HepG2 (cell line): ENCODE results near the gene PLPP3. TPM values are rescaled to one million over a fixed set of nuclear protein-coding genes. Genes with fewer than 3 reads are reported as not detected.

Experiments
- CEBPZ ChIP-seq: IDR thresholded peaks from 2 replicates; pipeline ENCODE4 v1.6.1; 2012; ENCODE audit warnings: low read length, improper control_type of control experiment
- HNF4G ChIP-seq, 2 experiments: sonication (generic) in 1 of 2; formaldehyde crosslinking in 1 of 2; IDR thresholded peaks; 2 replicates each; pipeline versions ENCODE4 v1.4.0 to v1.6.1; 2011 to 2020; ENCODE audit warnings: borderline replicate concordance in 2 of 2, low read depth in 2 of 2, mild to moderate bottlenecking in 2 of 2, low read length in 1 of 2, missing genetic modification reagents in 1 of 2, moderate library complexity in 1 of 2
- KDM3A ChIP-seq: IDR thresholded peaks from 2 replicates; pipeline ENCODE4 v1.6.1; 2018; ENCODE audit warnings: low read depth, missing compliant biosample characterization
- MEIS2 ChIP-seq: sonication (generic); formaldehyde crosslinking; IDR thresholded peaks from 2 replicates; pipeline ENCODE4 v1.9.0; 2021; ENCODE audit warnings: mild to moderate bottlenecking, missing genetic modification reagents
- MIER2 ChIP-seq: IDR thresholded peaks from 2 replicates; pipeline ENCODE4 v1.6.1; 2016; ENCODE audit warnings: missing biosample characterization, missing genetic modification reagents
- MLLT10 ChIP-seq: sonication (generic); formaldehyde crosslinking; IDR thresholded peaks from 2 replicates; pipeline ENCODE4 v1.4.0; 2020; ENCODE audit warnings: missing genetic modification reagents
- NFKB2 ChIP-seq: sonication (generic); formaldehyde crosslinking; IDR thresholded peaks from 2 replicates; pipeline ENCODE4 v1.4.0; 2020; ENCODE audit warnings: missing genetic modification reagents, borderline replicate concordance
- NR2F6 ChIP-seq, 2 experiments: IDR thresholded peaks; 2 replicates each; pipeline ENCODE4 v1.6.1; 2016; ENCODE audit warnings: antibody characterized with exemption in 1 of 2, mild to moderate bottlenecking in 1 of 2
- NR3C1 ChIP-seq: sonication (generic); formaldehyde crosslinking; IDR thresholded peaks from 2 replicates; pipeline ENCODE4 v1.4.0; 2020; ENCODE audit warnings: missing genetic modification reagents
- PHB2 ChIP-seq: fragments of 450-650 bp; IDR thresholded peaks from 2 replicates; pipeline ENCODE4 v1.6.1; 2018; ENCODE audit not compliant: partially characterized antibody
- SRY ChIP-seq: sonication (generic); formaldehyde crosslinking; IDR thresholded peaks from 2 replicates; pipeline ENCODE4 v1.8.0; 2022; ENCODE audit warnings: mild to moderate bottlenecking, missing genetic modification reagents
- STAG1 ChIP-seq: sonication (generic); formaldehyde crosslinking; IDR thresholded peaks from 2 replicates; pipeline ENCODE4 v1.4.0; 2020; ENCODE audit warnings: missing genetic modification reagents
- TAF1 ChIP-seq: sonication (generic); formaldehyde crosslinking; IDR thresholded peaks from 2 replicates; pipeline ENCODE4 v1.4.0; 2020; ENCODE audit warnings: missing genetic modification reagents
- TCF12 ChIP-seq, 2 experiments: fragments of 450-650 bp in 1 of 2; sonication (generic) in 1 of 2; formaldehyde crosslinking in 1 of 2; IDR thresholded peaks; 2 replicates each; pipeline versions ENCODE4 v1.6.1 to v1.8.0; 2017 to 2022; ENCODE audit warnings: antibody characterized with exemption in 1 of 2, mild to moderate bottlenecking in 1 of 2, missing genetic modification reagents in 1 of 2, moderate library complexity in 1 of 2
- THAP8 ChIP-seq: sonication (generic); formaldehyde crosslinking; IDR thresholded peaks from 2 replicates; pipeline ENCODE4 v1.5.1; 2020; ENCODE audit warnings: missing genetic modification reagents, mild to moderate bottlenecking, borderline replicate concordance
- ZFX ChIP-seq: sonication (generic); formaldehyde crosslinking; IDR thresholded peaks from 2 replicates; pipeline ENCODE4 v1.4.0; 2020; ENCODE audit warnings: mild to moderate bottlenecking, low read depth, missing genetic modification reagents, moderate library complexity
- ZKSCAN1 ChIP-seq: fragments of 150-350 bp; IDR thresholded peaks from 2 replicates; pipeline ENCODE4 v1.6.1; 2014; ENCODE audit warnings: low read length
- ZNF382 ChIP-seq: sonication (generic); formaldehyde crosslinking; IDR thresholded peaks from 2 replicates; pipeline ENCODE4 v1.5.0; 2020; ENCODE audit warnings: missing genetic modification reagents, mild to moderate bottlenecking, borderline replicate concordance
- ZNF724P ChIP-seq: sonication (generic); formaldehyde crosslinking; IDR thresholded peaks from 2 replicates; pipeline ENCODE4 v1.8.0; 2022; ENCODE audit warnings: missing genetic modification reagents, borderline replicate concordance
- ZNF737 ChIP-seq: sonication (generic); formaldehyde crosslinking; IDR thresholded peaks from 2 replicates; pipeline ENCODE4 v1.5.0; 2020; ENCODE audit warnings: missing genetic modification reagents, mild to moderate bottlenecking, borderline replicate concordance
- ZNF766 ChIP-seq: sonication (generic); formaldehyde crosslinking; IDR thresholded peaks from 2 replicates; pipeline ENCODE4 v1.5.0; 2020; ENCODE audit warnings: missing genetic modification reagents, borderline replicate concordance
- polyA plus RNA-seq, 8 experiments: library from polyadenylated mRNA; depleted of rRNA in 3 of 8; stranded (reverse) in 7 of 8; unstranded in 1 of 8; fragments of >200 nt; fragmentation: Illumina TruSeq in 4 of 8; extraction: Trizol in 4 of 8; gene quantifications; 2 replicates each; pipeline versions ENCODE4 v1.2.1 to v1.2.3, GENCODE V29; 2011 to 2016; ENCODE audit warnings: low read depth in 4 of 8, missing spikeins in 1 of 8, mixed read lengths in 1 of 8; ENCODE audit not compliant: insufficient read depth in 1 of 8
- total RNA-seq, 5 experiments: library from RNA; depleted of rRNA; stranded (reverse); fragments of >200 nt; fragmentation: Illumina TruSeq; extraction: Trizol; gene quantifications; 2 replicates each; pipeline ENCODE4 v1.2.3, GENCODE V29; 2016; ENCODE audit warnings: low read depth in 1 of 5
- TF ChIP-seq, protein P1 (sequence below): IDR thresholded peaks from 2 replicates; pipeline ENCODE4 v1.6.1; 2016; ENCODE audit warnings: low read depth, control low read depth
- TF ChIP-seq, protein P2 (sequence below): sonication (generic); formaldehyde crosslinking; IDR thresholded peaks from 2 replicates; pipeline ENCODE4 v1.5.0; 2020; ENCODE audit warnings: mild to moderate bottlenecking, missing genetic modification reagents

The PLPP3 gene
- total and polyA plus RNA-seq, 2 of the 13 experiments (the other 11 are each of a cell fraction or from before 2014, with no cell fraction given): 49.7 to 65.8 TPM

- TF ChIP-seq MEIS2: peak; percentile 59; the same call in 1 of the 2 replicates
- TF ChIP-seq TAF1 (CRISPR knock-in tag): no peak
- TF ChIP-seq, protein P1, sequence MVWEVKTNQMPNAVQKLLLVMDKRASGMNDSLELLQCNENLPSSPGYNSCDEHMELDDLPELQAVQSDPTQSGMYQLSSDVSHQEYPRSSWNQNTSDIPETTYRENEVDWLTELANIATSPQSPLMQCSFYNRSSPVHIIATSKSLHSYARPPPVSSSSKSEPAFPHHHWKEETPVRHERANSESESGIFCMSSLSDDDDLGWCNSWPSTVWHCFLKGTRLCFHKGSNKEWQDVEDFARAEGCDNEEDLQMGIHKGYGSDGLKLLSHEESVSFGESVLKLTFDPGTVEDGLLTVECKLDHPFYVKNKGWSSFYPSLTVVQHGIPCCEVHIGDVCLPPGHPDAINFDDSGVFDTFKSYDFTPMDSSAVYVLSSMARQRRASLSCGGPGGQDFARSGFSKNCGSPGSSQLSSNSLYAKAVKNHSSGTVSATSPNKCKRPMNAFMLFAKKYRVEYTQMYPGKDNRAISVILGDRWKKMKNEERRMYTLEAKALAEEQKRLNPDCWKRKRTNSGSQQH (CRISPR knock-in tag): no peak
- TF ChIP-seq MIER2 (CRISPR knock-in tag): 0 out of 2 replicates have a peak, but pooled peaks have one; percentile 18
- TF ChIP-seq TCF12 (IDR thresholded peaks at IDR 0.05): no peak
- TF ChIP-seq TCF12 (CRISPR knock-in tag; IDR thresholded peaks at IDR 0.05): 0 out of 2 replicates have a peak, but pooled peaks have one; percentile 55
- no peak for TF ChIP-seq SRY (CRISPR knock-in tag)
- TF ChIP-seq, protein P2, sequence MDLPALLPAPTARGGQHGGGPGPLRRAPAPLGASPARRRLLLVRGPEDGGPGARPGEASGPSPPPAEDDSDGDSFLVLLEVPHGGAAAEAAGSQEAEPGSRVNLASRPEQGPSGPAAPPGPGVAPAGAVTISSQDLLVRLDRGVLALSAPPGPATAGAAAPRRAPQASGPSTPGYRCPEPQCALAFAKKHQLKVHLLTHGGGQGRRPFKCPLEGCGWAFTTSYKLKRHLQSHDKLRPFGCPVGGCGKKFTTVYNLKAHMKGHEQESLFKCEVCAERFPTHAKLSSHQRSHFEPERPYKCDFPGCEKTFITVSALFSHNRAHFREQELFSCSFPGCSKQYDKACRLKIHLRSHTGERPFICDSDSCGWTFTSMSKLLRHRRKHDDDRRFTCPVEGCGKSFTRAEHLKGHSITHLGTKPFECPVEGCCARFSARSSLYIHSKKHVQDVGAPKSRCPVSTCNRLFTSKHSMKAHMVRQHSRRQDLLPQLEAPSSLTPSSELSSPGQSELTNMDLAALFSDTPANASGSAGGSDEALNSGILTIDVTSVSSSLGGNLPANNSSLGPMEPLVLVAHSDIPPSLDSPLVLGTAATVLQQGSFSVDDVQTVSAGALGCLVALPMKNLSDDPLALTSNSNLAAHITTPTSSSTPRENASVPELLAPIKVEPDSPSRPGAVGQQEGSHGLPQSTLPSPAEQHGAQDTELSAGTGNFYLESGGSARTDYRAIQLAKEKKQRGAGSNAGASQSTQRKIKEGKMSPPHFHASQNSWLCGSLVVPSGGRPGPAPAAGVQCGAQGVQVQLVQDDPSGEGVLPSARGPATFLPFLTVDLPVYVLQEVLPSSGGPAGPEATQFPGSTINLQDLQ (CRISPR knock-in tag): no peak
- TF ChIP-seq KDM3A: no peak
- TF ChIP-seq ZNF724P: no peak
- TF ChIP-seq HNF4G (IDR thresholded peaks at IDR 0.05; ENCODE audit: borderline replicate concordance, low read depth, low read length): peak; percentile 69
- no peak for TF ChIP-seq HNF4G (CRISPR knock-in tag; IDR thresholded peaks at IDR 0.05; ENCODE audit: borderline replicate concordance, low read depth)
- TF ChIP-seq NR2F6 (IDR thresholded peaks at IDR 0.05): peak; percentile 80
- TF ChIP-seq NR2F6 (CRISPR knock-in tag; IDR thresholded peaks at IDR 0.05): peak; percentile 82
- no peak for TF ChIP-seq NFKB2 (CRISPR knock-in tag)
- TF ChIP-seq THAP8: no peak
- no peak for TF ChIP-seq ZNF737 (CRISPR knock-in tag)
- TF ChIP-seq CEBPZ: no peak
- TF ChIP-seq MLLT10 (CRISPR knock-in tag): no peak
- no peak for TF ChIP-seq PHB2
- TF ChIP-seq NR3C1 (CRISPR knock-in tag): no peak
- no peak for TF ChIP-seq ZNF766 (CRISPR knock-in tag)
- TF ChIP-seq ZKSCAN1: no peak
- TF ChIP-seq ZNF382 (CRISPR knock-in tag): no peak
- TF ChIP-seq STAG1 (CRISPR knock-in tag): 0 out of 2 replicates have a peak, but pooled peaks have one; percentile 18
- TF ChIP-seq ZFX: no peak
Measured at GRCh38 chr1:56563568-56563967, 15.8 kb downstream of the PLPP3 start (continued).
